Measurements from ENCODE around the gene C17orf67.

- no peak for TF ChIP-seq CTCF (IDR thresholded peaks at IDR 0.05)
- no peak for TF ChIP-seq POLR2AphosphoS5 (IDR thresholded peaks at IDR 0.05; ENCODE audit: insufficient read depth in 1 of 2, low read depth in 1 of 2)
- TF ChIP-seq POLR2A (IDR thresholded peaks at IDR 0.05): no peak
These were observed 2.2 kb downstream of the C17orf67 start for GRCh38 chr17:56831369-56832095.
